Peyer's patch (tissue), 4 donors: ENCODE measurements around the gene FAM120B. TPM values are rescaled to one million over a fixed set of nuclear protein-coding genes. Genes with fewer than 3 reads are reported as not detected.
A peak's percentile ranks its signal among the peaks of the same experiment; 100 is the strongest.
"Not testable (repeated sequence)": the region's sequence is repeated elsewhere in the genome, so short reads cannot be mapped to it uniquely, and the experiment has no call there.

Experiments
- DNase-seq, 3 donors: peaks; one replicate each; pipeline ENCODE4 v3.0.0-alpha.2; 2017 to 2019
- H3K27ac ChIP-seq, 4 donors: fragments of 200-600 bp; sonication (generic); one replicate each; pipeline ENCODE4 v1.5.1; 2016 to 2019
- H3K27me3 ChIP-seq, 2 donors: fragments of 200-600 bp; sonication (generic); one replicate each; pipeline ENCODE4 v1.5.1; 2019
- H3K36me3 ChIP-seq, 3 donors: fragments of 200-600 bp; sonication (generic); one replicate each; pipeline ENCODE4 v1.5.1; 2016 to 2019
- H3K4me1 ChIP-seq, 4 donors: fragments of 200-600 bp; sonication (generic); one replicate each; pipeline ENCODE4 v1.5.1; 2016 to 2019
- H3K4me3 ChIP-seq, 4 donors: fragments of 200-600 bp; sonication (generic); 1 replicate in 3 of 4; 2 replicates in 1 of 4; pipeline ENCODE4 v1.5.1; 2016 to 2019; ENCODE audit warnings: mild to moderate bottlenecking in 1 of 4
- H3K9me3 ChIP-seq, 4 donors: fragments of 200-600 bp; sonication (generic); one replicate each; pipeline ENCODE4 v1.5.1; 2016 to 2019; ENCODE audit warnings: mild to moderate bottlenecking in 1 of 4
- POLR2A ChIP-seq, 2 donors: fragments of 450-650 bp; IDR thresholded peaks; one replicate each; pipeline ENCODE4 v1.5.1; 2017; ENCODE audit warnings: antibody characterized with exemption in 2 of 2, mild to moderate bottlenecking in 2 of 2, moderate library complexity in 2 of 2
- total RNA-seq, 4 donors: library from RNA; depleted of rRNA; stranded (reverse); fragments of >200 nt; gene quantifications; one replicate each; pipeline ENCODE4 v1.1.0, GENCODE V29; 2016
- TF ChIP-seq, protein P1 (sequence below), 6 experiments: fragments of 450-650 bp in 4 of 6; fragments of 200-600 bp in 2 of 6; sonication (generic) in 1 of 6; IDR thresholded peaks; one replicate each; pipeline ENCODE4 v1.5.1; 2017 to 2019; ENCODE audit warnings: antibody characterized with exemption in 6 of 6, mild to moderate bottlenecking in 3 of 6, moderate library complexity in 1 of 6

Gene FAM120B
- total RNA-seq, 4 donors from 2014 or later: 22.1 to 50.3 (median 38.1) TPM

DNA sequence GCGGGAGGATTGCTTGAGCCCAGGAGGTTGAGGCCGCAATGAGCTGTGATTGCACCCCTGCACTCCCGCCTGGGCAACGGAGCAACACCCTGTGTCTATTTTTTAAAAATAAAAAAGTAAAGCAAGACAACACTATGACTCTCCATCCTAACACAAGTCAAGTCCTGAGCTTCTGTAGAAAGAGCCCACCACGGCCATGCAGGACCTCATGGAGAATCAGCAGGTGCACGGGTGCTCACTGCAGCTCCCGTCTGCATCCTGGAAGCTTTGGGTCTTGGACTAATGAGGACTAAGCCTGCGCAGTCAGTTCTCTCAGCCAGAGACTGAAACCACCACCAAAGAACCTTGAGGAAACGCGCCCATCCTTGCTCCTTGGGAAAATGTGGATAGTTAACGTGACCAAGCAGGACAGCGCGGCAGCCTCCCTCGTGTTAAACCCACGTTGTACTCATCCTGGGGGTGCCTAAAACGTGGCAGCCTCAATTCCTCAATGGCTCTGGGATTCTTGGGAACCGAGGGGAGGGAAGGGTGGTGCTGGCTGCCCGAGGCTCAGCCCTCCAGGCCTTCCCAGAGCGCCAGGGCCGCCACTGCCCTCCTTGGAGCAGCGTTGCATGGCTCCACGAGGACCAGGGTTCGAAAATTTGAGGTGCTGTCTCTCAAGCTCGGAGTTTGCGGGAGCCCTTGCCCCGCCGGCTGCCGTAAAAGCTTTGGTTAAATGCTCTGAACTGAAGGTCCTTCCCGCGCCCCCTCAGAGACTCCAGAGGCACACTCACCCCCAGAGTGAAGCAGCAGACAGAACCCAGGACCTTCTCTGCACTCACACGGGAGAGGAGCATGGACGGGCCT, 44.7 kb upstream of the FAM120B start:
- H3K27ac ChIP-seq: no peak overlapping the region
- no peaks in the 10 kb centered on the region for H3K9me3 ChIP-seq
- TF ChIP-seq, protein P1, sequence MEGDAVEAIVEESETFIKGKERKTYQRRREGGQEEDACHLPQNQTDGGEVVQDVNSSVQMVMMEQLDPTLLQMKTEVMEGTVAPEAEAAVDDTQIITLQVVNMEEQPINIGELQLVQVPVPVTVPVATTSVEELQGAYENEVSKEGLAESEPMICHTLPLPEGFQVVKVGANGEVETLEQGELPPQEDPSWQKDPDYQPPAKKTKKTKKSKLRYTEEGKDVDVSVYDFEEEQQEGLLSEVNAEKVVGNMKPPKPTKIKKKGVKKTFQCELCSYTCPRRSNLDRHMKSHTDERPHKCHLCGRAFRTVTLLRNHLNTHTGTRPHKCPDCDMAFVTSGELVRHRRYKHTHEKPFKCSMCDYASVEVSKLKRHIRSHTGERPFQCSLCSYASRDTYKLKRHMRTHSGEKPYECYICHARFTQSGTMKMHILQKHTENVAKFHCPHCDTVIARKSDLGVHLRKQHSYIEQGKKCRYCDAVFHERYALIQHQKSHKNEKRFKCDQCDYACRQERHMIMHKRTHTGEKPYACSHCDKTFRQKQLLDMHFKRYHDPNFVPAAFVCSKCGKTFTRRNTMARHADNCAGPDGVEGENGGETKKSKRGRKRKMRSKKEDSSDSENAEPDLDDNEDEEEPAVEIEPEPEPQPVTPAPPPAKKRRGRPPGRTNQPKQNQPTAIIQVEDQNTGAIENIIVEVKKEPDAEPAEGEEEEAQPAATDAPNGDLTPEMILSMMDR (IDR thresholded peaks at IDR 0.05): no peak
- no peak for TF ChIP-seq POLR2A (IDR thresholded peaks at IDR 0.05)
- DNase-seq: no peak
- no peak overlapping the region for H3K4me3 ChIP-seq
- H3K36me3 ChIP-seq: no peaks in the 10 kb centered on the region
- peaks cover 0 to 5% (median 2%) of the 10 kb centered on the region in 4 donors for H3K4me1 ChIP-seq
- no peaks in the 10 kb centered on the region for H3K27me3 ChIP-seq

DNA sequence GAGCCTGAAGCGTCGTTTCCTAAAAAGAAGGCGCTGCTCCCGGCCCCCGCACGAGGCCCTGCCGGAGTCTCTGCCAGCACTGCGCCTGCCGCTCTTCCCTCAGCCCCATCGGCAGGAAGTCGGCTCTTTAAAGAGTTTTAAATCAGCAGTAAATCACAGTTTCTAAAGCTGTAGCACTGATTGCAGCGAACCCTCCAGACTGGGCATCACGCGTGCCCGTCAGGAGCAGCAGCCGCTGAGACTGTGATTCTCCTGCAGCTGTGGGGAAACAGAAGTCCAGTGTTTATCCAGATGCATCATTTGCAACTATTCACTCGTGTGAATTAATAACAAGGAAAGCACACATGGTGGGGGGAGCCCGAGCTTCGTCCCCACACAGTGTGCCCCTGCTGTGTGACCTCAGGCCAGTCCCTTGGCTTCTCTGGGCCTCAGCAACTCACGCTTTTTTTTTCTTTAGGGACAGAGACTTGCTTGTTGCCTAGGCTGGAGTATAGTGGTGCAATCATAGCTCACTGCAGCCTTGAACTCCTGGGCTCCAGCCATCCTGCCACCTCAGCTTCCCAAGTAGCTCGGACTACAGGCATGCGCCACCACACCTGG, 44.0 kb upstream of the FAM120B start:
- no peak overlapping the region for H3K27ac ChIP-seq
- H3K36me3 ChIP-seq: no peaks in the 10 kb centered on the region
- H3K27me3 ChIP-seq: no peaks in the 10 kb centered on the region
- H3K4me1 ChIP-seq: peaks cover 0 to 5% (median 2%) of the 10 kb centered on the region in 4 donors
- DNase-seq: no peak
- H3K4me3 ChIP-seq: no peak overlapping the region
- no peak for TF ChIP-seq POLR2A (IDR thresholded peaks at IDR 0.05)
- TF ChIP-seq, protein P1 (IDR thresholded peaks at IDR 0.05): no peak
- no peaks in the 10 kb centered on the region for H3K9me3 ChIP-seq

DNA sequence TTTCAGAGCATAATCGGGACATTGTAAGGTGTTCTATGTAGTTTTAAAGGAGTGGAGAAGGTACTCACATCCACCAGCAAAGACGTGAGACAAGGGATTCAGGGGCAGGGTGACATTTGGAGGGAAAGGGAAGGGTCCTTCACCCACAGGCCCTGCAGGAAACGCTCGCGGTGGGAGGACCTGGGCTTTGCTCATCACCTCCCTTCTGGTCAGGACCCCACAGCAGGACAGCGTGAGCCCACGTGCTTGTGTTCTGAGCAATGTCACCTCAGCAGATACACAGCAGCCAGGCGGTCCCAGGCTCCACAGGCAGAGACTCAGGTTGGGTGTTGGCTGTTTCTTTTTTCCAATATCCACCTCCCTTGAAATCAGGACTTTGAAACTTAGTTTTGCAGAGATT, 43.1 kb upstream of the FAM120B start:
- DNase-seq: no peak
- Histone ChIP-seq H3K27me3 (no peaks in the 10 kb centered on the region), H3K4me3 (no peak overlapping the region), H3K4me1 (peaks cover 0 to 5% (median 2%) of the 10 kb centered on the region in 4 donors), H3K27ac (no peak overlapping the region), H3K9me3 (no peaks in the 10 kb centered on the region), H3K36me3 (no peaks in the 10 kb centered on the region)
- TF ChIP-seq, protein P1 (IDR thresholded peaks at IDR 0.05): no peak
- no peak for TF ChIP-seq POLR2A (IDR thresholded peaks at IDR 0.05)

DNA sequence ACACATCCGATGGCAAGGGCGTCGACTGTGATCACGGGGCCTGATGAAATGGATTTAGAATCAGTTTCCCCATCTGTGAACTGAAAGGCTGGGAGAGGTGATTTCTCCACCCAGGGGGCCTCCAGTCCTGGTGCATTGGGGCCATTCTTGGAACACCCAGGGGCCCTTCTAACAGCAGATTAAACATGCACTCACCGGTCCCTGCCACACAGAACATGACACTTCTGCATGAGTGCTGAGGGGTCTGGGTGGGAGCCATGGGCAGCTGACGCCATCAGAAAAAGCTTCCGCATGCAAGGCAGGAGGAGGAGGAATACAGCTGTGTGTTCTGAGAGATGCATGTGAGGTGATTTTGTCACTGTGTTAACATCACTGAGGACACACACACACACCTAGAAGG, 42.5 kb upstream of the FAM120B start:
- Histone ChIP-seq H3K27ac (no peak overlapping the region), H3K4me1 (peaks cover 0 to 5% (median 2%) of the 10 kb centered on the region in 4 donors), H3K9me3 (no peaks in the 10 kb centered on the region), H3K36me3 (no peaks in the 10 kb centered on the region), H3K4me3 (no peak overlapping the region), H3K27me3 (no peaks in the 10 kb centered on the region)
- no peak for TF ChIP-seq POLR2A (IDR thresholded peaks at IDR 0.05)
- TF ChIP-seq, protein P1 (IDR thresholded peaks at IDR 0.05): no peak
- no peak for DNase-seq

DNA sequence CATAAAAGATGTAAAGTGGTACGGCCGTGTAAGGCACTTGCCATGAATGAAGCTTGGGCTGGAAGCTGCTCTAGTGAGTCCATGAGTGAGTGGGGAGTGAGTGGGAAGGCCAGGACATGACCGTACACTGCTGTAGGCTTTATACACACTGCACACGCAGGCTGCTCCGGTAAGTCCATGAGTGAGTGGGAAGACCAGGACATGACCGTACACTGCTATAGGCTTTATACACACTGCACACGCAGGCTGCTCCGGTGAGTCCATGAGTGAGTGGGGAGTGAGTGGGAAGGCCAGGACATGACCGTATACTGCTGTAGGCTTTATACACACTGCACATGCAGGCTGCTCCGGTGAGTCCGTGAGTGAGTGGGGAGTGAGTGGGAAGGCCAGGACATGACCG, 41.9 kb upstream of the FAM120B start:
- not testable (repeated sequence) for DNase-seq, H3K4me1 ChIP-seq, H3K9me3 ChIP-seq, H3K27ac ChIP-seq, H3K27me3 ChIP-seq, H3K36me3 ChIP-seq, H3K4me3 ChIP-seq

DNA sequence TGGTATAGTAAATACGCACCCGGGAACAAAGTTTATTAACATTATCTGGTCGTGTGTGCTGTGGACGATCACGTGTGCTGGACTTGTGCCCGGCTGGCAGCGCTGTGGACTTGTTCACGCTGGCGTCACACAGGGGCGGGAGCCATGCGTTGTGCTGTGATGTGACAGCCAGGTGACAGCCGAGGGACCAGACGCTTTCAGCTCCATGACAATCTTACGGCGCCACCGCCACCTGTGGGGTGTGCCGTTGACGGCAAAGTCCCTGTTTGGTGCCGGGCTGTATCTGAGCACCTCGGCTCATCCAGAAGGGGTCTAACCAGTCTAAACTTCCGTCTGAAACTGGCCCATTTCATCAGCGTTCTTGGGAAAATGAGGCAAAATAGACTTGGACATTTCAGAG, 40.9 kb upstream of the FAM120B start:
- TF ChIP-seq POLR2A (IDR thresholded peaks at IDR 0.05): no peak
- TF ChIP-seq, protein P1 (IDR thresholded peaks at IDR 0.05): peak in 3 of 6 experiments; percentile 19 to 40 (median 19)
- Histone ChIP-seq H3K4me3 (peak overlapping the region in 1 of 4 donors; percentile 24), H3K4me1 (peaks cover 0 to 5% (median 2%) of the 10 kb centered on the region in 4 donors), H3K36me3 (no peaks in the 10 kb centered on the region), H3K27me3 (no peaks in the 10 kb centered on the region), H3K9me3 (no peaks in the 10 kb centered on the region), H3K27ac (peak overlapping the region in 2 of 4 donors; percentile 60 to 67)
- peak in 2 of 3 donors; percentile 91 to 92 for DNase-seq
